GM12892 (cell line): ENCODE results near the gene C4B.
"Not testable (repeated sequence)": the region's sequence is repeated elsewhere in the genome, so short reads cannot be mapped to it uniquely, and the experiment has no call there.

ENCODE experiments used
- DNase-seq: peaks from one replicate; pipeline ENCODE4 v3.0.0; 2011; ENCODE audit not compliant: insufficient read length
- FAIRE-seq: peaks from 2 replicates; lab custom pipeline; 2011; peaks lifted over from hg19 to GRCh38; lab: Jason Lieb, UNC

Gene C4B

DNA sequence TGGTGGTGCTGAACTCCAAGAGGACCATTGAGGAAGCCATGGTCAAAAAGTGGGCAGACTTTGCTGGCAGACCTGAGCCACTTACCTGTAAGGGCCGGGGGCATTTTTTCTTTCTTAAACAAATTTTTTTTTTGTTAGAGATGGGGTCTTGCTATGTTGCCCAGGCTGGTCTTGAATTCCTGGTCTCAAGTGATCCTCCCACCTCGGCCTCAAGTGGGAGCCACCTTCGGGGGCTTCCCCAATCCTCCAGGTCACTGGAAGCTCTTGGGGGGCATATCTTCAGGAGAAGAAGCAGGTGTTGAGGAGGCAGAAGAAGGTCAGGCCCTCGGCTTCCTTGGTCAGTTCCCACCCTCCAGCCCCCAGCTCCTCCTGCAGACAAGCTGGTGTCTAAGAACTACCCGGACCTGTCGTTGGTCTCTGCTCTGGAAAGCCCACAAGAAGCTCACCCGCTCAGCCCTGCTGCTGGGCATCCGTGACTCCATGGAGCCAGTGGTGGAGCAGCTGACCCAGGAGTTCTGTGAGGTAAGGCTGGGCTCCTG is 8.5 kb upstream of the C4B start:
- not testable (repeated sequence) for FAIRE-seq, DNase-seq

DNA sequence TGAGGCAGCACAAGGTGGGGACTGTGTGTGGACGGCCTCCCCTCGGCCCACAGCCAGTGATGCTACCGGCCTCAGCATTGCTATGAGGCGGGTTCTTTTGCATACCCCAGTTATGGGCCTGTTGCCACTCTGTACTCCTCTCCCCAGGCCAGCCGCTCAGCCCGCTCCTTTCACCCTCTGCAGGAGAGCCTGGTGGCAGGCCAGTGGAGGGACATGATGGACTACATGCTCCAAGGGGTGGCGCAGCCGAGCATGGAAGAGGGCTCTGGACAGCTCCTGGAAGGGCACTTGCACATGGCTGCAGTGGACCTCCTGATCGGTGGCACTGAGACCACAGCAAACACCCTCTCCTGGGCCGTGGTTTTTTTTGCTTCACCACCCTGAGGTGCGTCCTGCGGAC is 7.5 kb upstream of the C4B start:
- not testable (repeated sequence) for DNase-seq, FAIRE-seq

DNA sequence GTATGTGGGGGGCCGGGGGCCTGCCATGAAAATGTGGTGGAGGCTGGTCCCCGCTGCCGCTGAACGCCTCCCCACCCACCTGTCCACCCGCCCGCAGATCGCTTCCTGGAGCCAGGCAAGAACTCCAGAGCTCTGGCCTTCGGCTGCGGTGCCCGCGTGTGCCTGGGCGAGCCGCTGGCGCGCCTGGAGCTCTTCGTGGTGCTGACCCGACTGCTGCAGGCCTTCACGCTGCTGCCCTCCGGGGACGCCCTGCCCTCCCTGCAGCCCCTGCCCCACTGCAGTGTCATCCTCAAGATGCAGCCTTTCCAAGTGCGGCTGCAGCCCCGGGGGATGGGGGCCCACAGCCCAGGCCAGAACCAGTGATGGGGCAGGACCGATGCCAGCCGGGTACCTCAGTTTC is 6.6 kb upstream of the C4B start:
- not testable (repeated sequence) for FAIRE-seq, DNase-seq

DNA sequence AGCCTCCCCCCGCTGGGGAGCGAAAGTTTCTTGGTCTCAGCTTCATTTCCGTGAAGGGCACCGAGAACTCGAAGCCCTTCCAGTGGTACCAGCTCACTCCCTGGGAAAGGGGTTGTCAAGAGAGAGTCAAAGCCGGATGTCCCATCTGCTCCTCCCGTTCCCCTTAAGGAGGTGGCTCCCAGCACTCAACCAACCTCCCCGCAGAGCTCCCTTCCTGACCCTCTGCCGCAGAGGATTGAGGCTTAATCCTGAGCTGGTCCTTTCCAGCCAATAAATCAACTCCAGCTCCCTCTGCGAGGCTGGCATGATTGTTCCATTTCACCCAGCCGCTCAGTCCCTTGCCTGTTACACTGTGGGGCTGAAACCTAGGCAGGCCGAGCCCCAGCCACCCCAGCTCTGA is 6.0 kb upstream of the C4B start:
- DNase-seq, FAIRE-seq: not testable (repeated sequence)

DNA sequence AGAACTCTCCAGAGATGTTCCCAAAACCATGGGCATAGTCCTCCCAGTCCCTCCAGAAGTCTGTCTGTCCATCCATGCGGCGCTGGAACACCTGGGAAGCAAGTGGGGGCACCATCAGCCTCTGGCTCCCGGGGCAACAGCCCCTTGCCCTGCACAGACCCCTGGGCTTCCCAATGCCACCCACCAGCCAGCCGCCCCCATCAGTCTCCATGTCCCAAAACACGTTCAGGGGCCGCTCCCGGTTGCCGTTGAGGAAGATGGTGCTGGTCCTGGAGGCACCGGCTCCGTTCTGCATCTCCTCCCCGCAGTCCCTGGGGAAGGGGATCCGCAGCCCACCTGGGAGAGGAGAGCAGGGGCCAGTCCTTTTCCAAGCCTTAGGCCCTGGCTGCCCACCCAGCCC is 5.1 kb upstream of the C4B start:
- not testable (repeated sequence) for FAIRE-seq, DNase-seq

DNA sequence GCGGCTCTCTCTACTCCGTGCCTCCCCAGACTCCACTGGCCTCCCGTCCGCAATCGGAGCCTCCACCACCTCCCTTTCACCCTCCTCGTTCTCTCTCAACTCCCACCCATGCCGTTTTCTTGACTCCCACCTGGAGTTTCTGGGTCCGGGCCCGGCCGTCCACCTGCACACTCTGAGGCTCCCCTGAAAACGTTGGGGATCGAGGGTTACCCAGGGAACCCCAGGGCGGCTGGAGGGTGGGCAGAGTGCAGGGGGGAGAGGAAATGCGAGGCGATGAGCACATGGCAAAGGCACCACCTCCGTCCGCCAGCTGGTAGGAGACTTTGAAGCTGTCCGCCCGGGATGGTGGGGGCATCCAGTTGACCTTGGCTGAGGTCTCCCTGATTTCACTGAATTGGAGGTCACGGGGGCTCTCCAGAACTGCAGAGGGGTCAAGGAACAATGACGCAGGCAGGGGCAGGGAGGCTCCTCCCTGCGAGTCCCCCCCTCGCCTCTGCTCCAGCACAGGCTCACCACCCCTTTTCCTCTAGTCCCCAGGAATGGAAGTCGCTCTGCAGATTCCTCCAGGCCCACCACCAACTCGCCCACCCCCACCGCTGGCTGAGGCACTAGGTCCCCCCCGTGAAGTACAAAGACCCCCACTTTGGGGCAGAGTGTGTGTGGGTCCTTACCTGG is 3.6 kb upstream of the C4B start:
- not testable (repeated sequence) for DNase-seq, FAIRE-seq

DNA sequence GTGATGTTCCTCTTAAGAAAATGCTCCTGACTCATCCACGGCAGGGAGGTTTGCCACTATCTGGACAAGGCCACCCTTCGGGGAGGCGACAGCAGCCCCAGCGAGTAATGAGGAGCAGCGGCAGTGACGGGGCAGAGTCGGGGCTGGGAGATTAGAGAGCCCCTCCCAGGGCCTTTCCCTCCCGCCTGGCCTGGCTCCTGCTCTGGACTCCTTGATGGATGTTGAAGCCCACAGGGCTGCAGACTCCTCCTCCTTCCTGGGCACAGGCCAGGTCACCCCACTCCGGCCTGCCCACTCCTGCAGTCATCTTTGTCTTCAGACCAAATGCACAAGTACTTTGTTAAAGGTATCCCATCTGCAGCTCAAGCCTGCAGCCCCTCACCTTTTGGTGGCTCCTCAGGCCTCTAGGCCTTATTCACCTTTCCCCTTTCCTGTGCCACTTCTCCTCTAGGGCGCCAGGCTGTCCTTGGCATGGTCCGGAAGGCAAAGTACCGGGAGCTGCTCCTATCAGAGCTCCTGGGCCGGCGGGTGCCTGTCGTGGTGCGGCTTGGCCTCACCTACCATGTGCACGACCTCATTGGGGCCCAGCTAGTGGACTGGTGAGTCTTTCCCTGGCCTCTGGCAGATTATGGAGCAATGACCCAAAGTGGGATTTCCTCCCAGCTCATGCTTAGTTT is 1.5 kb upstream of the C4B start:
- FAIRE-seq: not testable (repeated sequence)

DNA sequence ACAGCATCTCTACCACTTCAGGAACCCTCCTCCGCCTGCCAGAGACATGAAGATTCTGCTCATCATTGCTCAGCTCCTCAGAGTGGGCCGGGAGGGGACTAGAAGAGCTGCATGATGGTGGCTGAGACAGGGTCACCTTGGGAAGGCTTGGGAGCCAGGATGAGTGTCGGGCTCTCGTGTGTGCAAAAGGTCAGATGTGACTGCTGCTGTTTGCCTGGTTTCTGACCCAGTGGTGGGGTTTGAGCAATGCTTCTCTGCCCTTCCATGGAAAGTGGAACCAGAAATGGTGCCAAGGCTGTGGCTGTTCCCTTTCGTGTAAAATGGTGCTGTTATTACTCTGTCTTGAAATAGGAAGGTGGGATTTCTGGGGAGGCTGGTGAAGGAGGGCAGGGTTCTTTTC is 857 bp upstream of the C4B start:
- FAIRE-seq, DNase-seq: not testable (repeated sequence)

More for the DNA sequence above, 1.5 kb upstream of the C4B start:
- DNase-seq: not testable (repeated sequence)

DNA sequence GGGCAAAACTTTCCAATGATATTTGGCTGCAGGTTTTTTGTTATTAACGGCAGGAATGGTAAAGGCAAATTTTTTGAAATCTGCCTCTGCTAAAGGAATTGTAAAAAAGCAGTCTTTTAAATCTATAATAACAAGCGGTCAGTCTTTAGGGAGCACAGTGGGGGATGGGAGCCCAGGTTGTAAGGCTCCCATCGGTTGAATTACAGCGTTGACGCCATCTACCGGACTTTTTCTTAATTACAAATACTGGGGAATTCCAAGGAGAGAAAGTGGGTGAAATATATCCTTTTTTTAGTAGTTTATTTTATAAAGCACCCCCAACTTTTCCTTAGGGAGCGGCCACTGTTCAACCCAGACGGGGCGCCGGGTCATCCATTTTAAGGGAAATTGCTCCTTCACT is 7.5 kb downstream of the C4B start:
- DNase-seq: not testable (repeated sequence)
- peak; percentile 36 for FAIRE-seq

DNA sequence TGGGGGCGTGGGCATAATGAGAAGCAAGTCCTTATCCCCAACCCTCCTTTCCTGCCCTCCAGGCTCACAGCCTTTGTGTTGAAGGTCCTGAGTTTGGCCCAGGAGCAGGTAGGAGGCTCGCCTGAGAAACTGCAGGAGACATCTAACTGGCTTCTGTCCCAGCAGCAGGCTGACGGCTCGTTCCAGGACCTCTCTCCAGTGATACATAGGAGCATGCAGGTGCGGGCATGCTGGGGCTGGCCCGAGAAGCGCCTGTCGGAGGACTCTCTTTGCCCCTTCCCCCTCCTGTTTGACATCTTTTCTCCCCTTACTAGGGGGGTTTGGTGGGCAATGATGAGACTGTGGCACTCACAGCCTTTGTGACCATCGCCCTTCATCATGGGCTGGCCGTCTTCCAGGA is 14.0 kb downstream of the C4B start:
- FAIRE-seq, DNase-seq: not testable (repeated sequence)

DNA sequence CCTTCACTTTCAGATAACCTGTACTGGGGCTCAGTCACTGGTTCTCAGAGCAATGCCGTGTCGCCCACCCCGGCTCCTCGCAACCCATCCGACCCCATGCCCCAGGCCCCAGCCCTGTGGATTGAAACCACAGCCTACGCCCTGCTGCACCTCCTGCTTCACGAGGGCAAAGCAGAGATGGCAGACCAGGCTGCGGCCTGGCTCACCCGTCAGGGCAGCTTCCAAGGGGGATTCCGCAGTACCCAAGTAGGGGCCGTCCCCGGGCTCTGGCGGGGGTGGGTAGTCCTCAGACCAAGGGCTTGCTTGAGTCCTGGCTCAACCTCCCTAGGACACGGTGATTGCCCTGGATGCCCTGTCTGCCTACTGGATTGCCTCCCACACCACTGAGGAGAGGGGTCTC is 15.0 kb downstream of the C4B start:
- not testable (repeated sequence) for DNase-seq, FAIRE-seq

DNA sequence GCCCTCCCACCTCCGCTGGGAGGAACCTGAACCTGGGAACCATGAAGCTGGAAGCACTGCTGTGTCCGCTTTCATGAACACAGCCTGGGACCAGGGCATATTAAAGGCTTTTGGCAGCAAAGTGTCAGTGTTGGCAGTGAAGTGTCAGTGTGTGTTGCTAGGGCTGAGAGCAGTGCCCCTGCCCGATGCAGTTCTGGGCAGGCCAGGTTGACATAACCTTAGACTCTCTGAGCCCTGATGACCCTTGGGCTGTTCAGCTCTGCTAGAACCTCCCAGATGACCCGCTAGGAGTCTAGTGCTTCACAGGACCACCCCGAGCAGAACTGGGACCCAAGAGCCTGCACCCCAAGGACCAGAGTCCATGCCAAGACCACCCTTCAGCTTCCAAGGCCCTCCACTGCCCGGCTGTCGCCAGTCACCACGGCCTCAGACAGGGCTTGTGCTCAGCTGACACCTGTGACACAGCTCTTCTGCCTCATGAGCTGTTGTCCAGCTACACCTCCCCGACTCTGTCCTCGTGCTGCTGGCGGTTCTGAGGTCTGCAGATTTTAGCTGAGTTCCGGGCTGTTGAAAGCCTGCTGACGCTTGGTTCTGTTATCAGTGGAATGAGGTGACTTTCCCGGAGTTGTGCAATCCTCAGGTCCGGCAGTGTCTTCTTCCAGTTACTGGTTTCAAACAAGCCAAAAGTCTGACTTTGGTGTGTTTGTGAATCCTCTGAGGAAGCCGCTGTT is 20.9 kb downstream of the C4B start:
- DNase-seq, FAIRE-seq: not testable (repeated sequence)

DNA sequence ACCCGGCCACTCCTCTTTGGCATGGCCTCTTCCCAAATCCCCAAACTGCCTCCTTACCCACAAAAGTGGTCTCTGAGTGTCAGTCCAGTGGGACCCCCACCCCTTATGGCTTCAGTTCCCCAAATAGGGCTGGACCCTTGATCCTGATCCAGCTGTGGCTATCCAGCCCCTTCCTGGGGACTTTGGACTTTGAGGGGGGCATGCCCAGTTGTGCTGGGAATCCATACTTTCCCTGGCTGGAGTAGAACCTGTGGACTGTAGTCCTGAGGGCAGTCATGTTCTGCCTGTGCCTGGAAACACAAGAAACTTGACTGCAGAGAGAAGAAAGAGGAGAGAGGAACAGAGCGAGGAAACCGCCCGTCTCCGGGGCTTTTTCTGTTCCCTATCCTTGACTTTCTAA is 22.5 kb downstream of the C4B start:
- not testable (repeated sequence) for FAIRE-seq, DNase-seq

DNA sequence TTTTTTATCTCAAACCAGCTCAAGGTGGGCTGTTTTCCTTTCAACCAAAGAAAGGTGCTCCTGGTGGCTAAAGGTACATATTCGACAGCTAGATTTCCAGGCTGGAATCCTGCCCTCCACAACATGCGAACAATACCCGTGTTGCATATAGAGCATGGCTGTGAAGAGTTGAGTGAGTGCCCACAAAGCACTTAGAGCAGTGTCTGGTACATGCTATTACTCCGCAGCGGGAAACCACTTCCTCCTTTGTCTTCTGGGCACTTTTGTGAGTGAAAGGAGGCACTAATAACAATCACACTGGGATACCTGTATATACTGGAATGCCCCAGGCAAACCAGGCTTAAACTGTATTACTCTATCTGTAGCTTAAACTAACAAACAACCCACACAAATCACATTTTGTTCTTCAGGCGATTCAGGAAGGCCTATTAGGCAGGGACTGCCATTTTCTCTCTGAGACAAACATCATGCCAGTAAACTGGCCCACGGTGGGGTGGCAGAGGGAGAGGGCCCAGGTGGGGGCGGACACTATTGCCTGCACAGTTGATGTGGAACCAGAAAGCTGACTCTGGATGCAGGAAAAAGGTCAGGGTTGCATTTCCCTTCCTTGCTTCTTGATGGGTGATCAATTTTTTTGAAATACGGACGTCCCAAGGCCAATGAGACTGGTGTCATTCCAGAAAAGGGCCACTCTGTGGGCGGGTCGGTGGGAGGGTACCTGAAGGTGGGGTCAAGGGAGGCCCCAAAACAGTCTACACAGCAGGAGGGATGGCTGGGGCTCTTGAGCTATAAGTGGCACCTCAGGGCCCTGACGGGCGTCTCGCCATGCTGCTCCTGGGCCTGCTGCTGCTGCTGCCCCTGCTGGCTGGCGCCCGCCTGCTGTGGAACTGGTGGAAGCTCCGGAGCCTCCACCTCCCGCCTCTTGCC is 23.3 kb downstream of the C4B start, which contains the start of gene CYP21A2:
Gene CYP21A2, plus strand, starts transcription at position 818 of the 927 bp plus-strand sequence. Its CDS starts 8 bp downstream, at position 826.
- not testable (repeated sequence) for DNase-seq, FAIRE-seq

DNA sequence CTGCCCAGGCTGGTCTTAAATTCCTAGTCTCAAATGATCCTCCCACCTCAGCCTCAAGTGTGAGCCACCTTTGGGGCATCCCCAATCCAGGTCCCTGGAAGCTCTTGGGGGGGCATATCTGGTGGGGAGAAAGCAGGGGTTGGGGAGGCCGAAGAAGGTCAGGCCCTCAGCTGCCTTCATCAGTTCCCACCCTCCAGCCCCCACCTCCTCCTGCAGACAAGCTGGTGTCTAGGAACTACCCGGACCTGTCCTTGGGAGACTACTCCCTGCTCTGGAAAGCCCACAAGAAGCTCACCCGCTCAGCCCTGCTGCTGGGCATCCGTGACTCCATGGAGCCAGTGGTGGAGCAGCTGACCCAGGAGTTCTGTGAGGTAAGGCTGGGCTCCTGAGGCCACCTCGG is 24.3 kb downstream of the C4B start:
- DNase-seq, FAIRE-seq: not testable (repeated sequence)

DNA sequence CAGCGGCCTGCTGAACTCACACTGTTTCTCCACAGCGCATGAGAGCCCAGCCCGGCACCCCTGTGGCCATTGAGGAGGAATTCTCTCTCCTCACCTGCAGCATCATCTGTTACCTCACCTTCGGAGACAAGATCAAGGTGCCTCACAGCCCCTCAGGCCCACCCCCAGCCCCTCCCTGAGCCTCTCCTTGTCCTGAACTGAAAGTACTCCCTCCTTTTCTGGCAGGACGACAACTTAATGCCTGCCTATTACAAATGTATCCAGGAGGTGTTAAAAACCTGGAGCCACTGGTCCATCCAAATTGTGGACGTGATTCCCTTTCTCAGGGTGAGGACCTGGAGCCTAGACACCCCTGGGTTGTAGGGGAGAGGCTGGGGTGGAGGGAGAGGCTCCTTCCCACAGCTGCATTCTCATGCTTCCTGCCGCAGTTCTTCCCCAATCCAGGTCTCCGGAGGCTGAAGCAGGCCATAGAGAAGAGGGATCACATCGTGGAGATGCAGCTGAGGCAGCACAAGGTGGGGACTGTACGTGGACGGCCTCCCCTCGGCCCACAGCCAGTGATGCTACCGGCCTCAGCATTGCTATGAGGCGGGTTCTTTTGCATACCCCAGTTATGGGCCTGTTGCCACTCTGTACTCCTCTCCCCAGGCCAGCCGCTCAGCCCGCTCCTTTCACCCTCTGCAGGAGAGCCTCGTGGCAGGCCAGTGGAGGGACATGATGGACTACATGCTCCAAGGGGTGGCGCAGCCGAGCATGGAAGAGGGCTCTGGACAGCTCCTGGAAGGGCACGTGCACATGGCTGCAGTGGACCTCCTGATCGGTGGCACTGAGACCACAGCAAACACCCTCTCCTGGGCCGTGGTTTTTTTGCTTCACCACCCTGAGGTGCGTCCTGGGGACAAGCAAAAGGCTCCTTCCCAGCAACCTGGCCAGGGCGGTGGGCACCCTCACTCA is 25.0 kb downstream of the C4B start:
- not testable (repeated sequence) for DNase-seq, FAIRE-seq

DNA sequence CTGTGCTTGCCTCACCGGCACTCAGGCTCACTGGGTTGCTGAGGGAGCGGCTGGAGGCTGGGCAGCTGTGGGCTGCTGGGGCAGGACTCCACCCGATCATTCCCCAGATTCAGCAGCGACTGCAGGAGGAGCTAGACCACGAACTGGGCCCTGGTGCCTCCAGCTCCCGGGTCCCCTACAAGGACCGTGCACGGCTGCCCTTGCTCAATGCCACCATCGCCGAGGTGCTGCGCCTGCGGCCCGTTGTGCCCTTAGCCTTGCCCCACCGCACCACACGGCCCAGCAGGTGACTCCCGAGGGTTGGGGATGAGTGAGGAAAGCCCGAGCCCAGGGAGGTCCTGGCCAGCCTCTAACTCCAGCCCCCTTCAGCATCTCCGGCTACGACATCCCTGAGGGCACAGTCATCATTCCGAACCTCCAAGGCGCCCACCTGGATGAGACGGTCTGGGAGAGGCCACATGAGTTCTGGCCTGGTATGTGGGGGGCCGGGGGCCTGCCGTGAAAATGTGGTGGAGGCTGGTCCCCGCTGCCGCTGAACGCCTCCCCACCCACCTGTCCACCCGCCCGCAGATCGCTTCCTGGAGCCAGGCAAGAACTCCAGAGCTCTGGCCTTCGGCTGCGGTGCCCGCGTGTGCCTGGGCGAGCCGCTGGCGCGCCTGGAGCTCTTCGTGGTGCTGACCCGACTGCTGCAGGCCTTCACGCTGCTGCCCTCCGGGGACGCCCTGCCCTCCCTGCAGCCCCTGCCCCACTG is 25.9 kb downstream of the C4B start:
- DNase-seq, FAIRE-seq: not testable (repeated sequence)

DNA sequence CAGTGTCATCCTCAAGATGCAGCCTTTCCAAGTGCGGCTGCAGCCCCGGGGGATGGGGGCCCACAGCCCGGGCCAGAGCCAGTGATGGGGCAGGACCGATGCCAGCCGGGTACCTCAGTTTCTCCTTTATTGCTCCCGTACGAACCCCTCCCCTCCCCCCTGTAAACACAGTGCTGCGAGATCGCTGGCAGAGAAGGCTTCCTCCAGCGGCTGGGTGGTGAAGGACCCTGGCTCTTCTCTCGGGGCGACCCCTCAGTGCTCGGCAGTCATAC is 26.4 kb downstream of the C4B start:
- DNase-seq, FAIRE-seq: not testable (repeated sequence)
